Choroid plexus epithelial cell (primary cell): ENCODE data around the gene TMEM30A.

Source experiments
- DNase-seq: peaks from one replicate; pipeline ENCODE4 v3.0.0-alpha.2; 2010; ENCODE audit warnings: low read depth
- H3K4me3 ChIP-seq: 2 replicates; pipeline ENCODE4 v1.5.1; 2011; ENCODE audit warnings: low read depth, mild to moderate bottlenecking, control low read depth, low read length, moderate library complexity
- TF ChIP-seq, protein P1 (sequence below): conservative IDR thresholded peaks from 2 replicates; pipeline ENCODE4 v1.5.1; 2011; ENCODE audit warnings: low read depth, mild to moderate bottlenecking, control low read depth, inconsistent platforms, low read length, moderate library complexity

TMEM30A gene

DNA sequence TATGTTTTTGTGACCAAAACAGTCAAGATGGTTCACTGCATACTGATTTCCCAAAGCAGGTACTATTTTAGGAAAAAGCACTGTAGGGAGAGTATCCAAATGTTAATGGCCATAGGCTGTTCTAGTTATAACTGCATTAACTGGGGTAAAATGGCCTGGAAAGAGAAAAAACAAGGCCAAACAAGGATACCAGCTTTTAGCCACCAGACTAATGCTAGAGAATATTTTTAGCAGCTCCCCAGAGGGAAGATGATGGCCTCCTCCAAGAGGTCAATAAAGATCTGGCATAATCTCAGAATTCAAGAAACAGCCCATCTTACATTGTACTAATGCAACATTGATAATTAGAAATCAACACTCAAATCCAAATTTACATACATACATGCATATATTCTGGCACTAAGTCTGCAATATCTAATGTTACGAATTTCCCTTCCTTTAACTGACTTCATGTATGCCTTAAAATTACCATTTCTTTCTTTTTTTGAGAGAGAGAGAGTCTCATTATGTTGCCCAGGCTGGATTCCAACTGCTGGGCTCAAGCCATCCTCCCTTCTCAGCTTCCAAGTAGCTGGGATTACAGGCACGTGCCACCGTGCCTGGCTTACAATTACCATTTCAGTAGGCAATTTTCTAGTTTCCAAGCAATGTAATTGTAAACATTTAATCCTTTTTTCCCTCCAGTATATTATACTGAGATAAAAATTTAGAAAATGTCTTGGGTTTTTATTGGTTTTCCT lies 50.3 kb downstream of the TMEM30A start:
- TF ChIP-seq, protein P1, sequence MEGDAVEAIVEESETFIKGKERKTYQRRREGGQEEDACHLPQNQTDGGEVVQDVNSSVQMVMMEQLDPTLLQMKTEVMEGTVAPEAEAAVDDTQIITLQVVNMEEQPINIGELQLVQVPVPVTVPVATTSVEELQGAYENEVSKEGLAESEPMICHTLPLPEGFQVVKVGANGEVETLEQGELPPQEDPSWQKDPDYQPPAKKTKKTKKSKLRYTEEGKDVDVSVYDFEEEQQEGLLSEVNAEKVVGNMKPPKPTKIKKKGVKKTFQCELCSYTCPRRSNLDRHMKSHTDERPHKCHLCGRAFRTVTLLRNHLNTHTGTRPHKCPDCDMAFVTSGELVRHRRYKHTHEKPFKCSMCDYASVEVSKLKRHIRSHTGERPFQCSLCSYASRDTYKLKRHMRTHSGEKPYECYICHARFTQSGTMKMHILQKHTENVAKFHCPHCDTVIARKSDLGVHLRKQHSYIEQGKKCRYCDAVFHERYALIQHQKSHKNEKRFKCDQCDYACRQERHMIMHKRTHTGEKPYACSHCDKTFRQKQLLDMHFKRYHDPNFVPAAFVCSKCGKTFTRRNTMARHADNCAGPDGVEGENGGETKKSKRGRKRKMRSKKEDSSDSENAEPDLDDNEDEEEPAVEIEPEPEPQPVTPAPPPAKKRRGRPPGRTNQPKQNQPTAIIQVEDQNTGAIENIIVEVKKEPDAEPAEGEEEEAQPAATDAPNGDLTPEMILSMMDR: no peak
- no peak overlapping the region for H3K4me3 ChIP-seq
- no peak for DNase-seq

DNA sequence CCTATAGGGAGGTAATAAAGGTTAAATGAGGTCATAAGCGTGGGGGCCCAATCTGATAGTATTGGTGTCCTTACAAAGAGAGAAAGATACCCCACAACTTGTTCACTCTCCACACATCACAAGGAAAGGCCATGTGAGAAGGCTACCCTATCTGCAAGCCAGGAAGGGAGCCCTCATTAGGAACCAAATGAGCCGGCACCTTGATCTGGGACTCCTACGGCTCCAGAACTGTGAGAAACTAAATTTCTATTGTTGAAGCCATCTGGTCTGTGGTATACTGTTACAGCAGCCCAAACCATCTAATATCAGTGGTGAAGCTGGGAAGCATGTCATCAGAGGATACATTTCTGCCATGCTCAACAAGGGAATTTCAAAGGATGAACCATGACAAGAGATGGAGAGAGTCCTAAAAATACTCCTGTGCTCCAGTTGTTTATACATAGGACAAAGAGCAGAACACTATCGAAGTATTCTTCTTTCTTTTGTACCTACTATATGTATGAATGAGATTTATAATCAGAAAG lies 51.4 kb downstream of the TMEM30A start:
- H3K4me3 ChIP-seq: no peak overlapping the region
- TF ChIP-seq, protein P1: no peak
- DNase-seq: no peak

- H3K4me3 ChIP-seq: no peak overlapping the region
- DNase-seq: peak; percentile 82
- TF ChIP-seq, protein P1: peak; percentile 88
Observed at GRCh38 chr6:75230484-75231325, 53.9 kb downstream of the TMEM30A start.

GRCh38 chr6:75224303-75224926 lies 60.2 kb downstream of the TMEM30A start:
- TF ChIP-seq, protein P1: no peak
- no peak for DNase-seq
- H3K4me3 ChIP-seq: no peak overlapping the region

DNA sequence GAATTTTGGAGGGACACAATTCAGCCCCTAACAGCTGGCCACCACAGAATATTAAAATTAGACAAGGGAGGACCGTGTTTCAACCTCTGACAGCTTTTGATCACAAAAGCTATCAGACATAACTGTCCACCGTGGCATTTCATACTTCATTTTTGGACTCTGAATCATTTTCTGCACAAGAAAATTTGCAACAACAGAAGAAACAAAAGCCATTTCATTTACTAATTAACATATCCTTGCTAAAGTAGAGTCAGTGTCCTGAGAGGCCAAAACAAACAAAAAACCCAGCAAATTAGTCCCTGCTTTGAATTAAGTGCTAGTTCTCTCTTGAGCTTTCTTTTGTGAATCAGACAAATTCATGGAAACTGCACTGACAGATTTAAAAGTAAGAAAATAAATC lies 61.2 kb downstream of the TMEM30A start:
- no peak overlapping the region for H3K4me3 ChIP-seq
- TF ChIP-seq, protein P1: no peak
- no peak for DNase-seq

GRCh38 chr6:75222261-75222660 lies 62.3 kb downstream of the TMEM30A start:
- DNase-seq: no peak
- TF ChIP-seq, protein P1: no peak

More at GRCh38 chr6:75222261-75222660, 62.3 kb downstream of the TMEM30A start:
- H3K4me3 ChIP-seq: no peak overlapping the region
